SHP77 (cell line): Measurements from ENCODE around the gene E2F2.

Experiments used
- DNase-seq, 2 experiments: peaks; one replicate each; lab custom pipeline; 2025; lab: John Stamatoyannopoulos, UW

The E2F2 gene

DNA sequence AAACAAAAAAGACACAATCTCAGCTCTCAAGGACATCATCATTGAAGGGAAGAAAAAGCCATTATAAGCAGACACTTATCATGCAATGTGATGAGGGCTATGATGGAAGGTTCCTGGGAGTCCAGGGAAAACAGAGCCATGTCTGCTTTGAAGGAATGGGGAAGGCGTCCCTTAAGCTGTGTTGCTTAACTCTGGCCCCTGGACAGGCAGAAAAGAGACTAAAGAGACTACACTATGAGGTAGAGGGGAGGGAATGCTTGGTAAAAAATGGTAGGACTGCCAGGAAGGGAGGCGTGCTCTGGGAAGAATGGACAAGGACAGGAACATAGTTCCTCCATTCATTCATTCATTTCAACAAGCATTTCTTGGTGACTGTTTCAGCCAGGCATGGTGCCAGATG lies 68.3 kb downstream of the E2F2 start:
- DNase-seq, result no peak

- DNase-seq, result no peak
Observed at GRCh38 chr1:23461050-23461449, 70.0 kb downstream of the E2F2 start.

- no peak for DNase-seq
Observed at GRCh38 chr1:23460519-23460918, 70.5 kb downstream of the E2F2 start.

GRCh38 chr1:23459338-23459757 lies 71.7 kb downstream of the E2F2 start:
- DNase-seq, result no peak
